ENCODE results near the gene TYMP. TPM values are rescaled to one million over a fixed set of nuclear protein-coding genes. Genes with fewer than 3 reads are reported as not detected.
"Not testable (repeated sequence)": the region's sequence is repeated elsewhere in the genome, so short reads cannot be mapped to it uniquely, and the experiment has no call there.

Gene TYMP
- polyA plus RNA-seq, 2 of the 4 experiments (the other 2 are of a cell fraction): 5.9 to 9.0 TPM

DNA sequence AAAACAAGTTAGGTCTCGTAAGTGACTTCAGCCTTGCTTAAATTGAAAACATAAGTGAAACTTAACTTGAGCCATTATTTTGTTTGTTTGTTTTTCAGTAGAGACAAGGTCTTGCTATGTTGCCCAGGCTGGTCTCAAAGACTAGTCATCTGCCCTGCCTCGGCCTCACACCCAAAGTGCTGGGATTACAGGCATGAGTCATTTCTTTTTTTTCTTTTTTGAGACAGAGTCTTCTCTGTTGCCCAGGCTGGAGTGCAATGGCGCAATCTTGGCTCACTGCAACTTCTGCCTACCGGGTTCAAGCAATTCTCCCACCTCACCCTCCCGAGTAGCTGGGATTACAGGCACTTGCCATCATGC lies 11.8 kb upstream of the TYMP start:
- H3K4me3 ChIP-seq, H3K9me3 ChIP-seq, FAIRE-seq: not testable (repeated sequence)
- H3K4me1 ChIP-seq: peaks cover 69% of the 10 kb centered on the region
- DNase-seq (ENCODE audit: low read depth in 1 of 2, low spot score in 1 of 2) (peak in 1 of 2 experiments; percentile 72), ATAC-seq (peak in 1 of 2 experiments; percentile 43; a peak in 3 of 6 replicates)
- TF ChIP-seq EP300 (IDR thresholded peaks at IDR 0.05) (peak in 1 of 2 experiments; percentile 18; a peak in 1 of 5 replicates), JUNB (IDR thresholded peaks at IDR 0.05) (peak; percentile 43; the same call in 1 of the 2 replicates), FOSL2 (IDR thresholded peaks at IDR 0.05) (peak; percentile 58; the same call in 1 of the 2 replicates), FOSL2 (CRISPR knock-in tag; IDR thresholded peaks at IDR 0.05) (peak; percentile 83), CEBPB (IDR thresholded peaks at IDR 0.05) (peak; percentile 79 to 88)
- CTCF ChIA-PET: interaction anchor here (1.0 to 4.1 kb wide), 2 partner anchors 16 to 21 kb away, joined by 3 to 19 read pairs; partner anchors contain the start of genes SCO2 and SYCE3
- H3K27ac ChIP-seq: peak overlapping the region; percentile 76 to 92; a peak in 5 of 6 replicates
- 14% methylated on average over 5 of the region's 5 CpGs for WGBS (ENCODE audit: missing lambda C conversion rate)
- peak overlapping the region; percentile 50 for H3K4me2 ChIP-seq
- POLR2A ChIA-PET: interaction anchor here (0.9 to 1.1 kb wide), 3 partner anchors 10 to 21 kb away, joined by 3 to 5 read pairs (median 5); partner anchors contain the start of gene SYCE3

DNA sequence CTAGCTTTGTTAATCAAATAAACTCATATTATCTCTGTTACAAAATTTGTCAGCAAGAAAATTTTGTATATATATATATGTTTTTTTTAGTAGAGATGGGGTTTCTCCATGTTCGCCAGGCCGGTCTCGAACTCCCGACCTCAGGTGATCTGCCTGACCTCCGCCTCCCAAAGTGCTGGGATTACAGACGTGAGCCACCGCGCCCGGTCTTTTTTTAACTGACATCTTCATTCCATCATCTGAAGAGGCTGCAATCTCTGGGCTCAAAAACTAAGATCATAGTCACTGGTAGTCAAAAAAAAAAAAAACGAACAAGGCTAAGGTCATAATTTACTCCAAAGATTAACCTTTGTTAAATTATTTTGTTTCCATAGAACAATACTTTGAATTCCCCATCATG lies 10.6 kb upstream of the TYMP start:
- peaks cover 61% of the 10 kb centered on the region for H3K4me1 ChIP-seq
- ChIA-PET POLR2A (interaction anchor here (0.5 to 1.8 kb wide), 3 partner anchors 8 to 29 kb away, joined by 4 to 13 read pairs (median 5); no protein-coding TSS in a partner anchor), CTCF (interaction anchor here (0.6 to 4.1 kb wide), 5 partner anchors 15 to 107 kb away, joined by 3 to 19 read pairs (median 5); partner anchors contain the start of genes SCO2 and SYCE3)
- DNase-seq (ENCODE audit: low read depth in 1 of 2, low spot score in 1 of 2): no peak
- peak overlapping the region; percentile 75 for H3K4me2 ChIP-seq
- no peaks in the 10 kb centered on the region for H3K9me3 ChIP-seq
- peak overlapping the region; percentile 76 to 92 for H3K27ac ChIP-seq
- TF ChIP-seq ZC3H11A (IDR thresholded peaks at IDR 0.05) (no peak), JUN (IDR thresholded peaks at IDR 0.05) (no peak), ZSCAN20 (CRISPR knock-in tag; IDR thresholded peaks at IDR 0.05) (no peak), JUNB (IDR thresholded peaks at IDR 0.05) (no peak), SREBF2 (IDR thresholded peaks at IDR 0.05) (no peak), MYC (IDR thresholded peaks at IDR 0.05; ENCODE audit: borderline replicate concordance, low read length) (no peak), FOSB (CRISPR knock-in tag; IDR thresholded peaks at IDR 0.05) (no peak), SMC3 (IDR thresholded peaks at IDR 0.05) (no peak), RCOR1 (IDR thresholded peaks at IDR 0.05; ENCODE audit: low read depth, low read length) (no peak), TP53 (CRISPR knock-in tag; IDR thresholded peaks at IDR 0.05) (no peak), MAZ (IDR thresholded peaks at IDR 0.05; ENCODE audit: borderline replicate concordance, low read depth, low read length) (no peak)
- TF ChIP-seq, protein P1, sequence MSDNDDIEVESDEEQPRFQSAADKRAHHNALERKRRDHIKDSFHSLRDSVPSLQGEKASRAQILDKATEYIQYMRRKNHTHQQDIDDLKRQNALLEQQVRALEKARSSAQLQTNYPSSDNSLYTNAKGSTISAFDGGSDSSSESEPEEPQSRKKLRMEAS (IDR thresholded peaks at IDR 0.05): no peak
- TF ChIP-seq, protein P2, sequence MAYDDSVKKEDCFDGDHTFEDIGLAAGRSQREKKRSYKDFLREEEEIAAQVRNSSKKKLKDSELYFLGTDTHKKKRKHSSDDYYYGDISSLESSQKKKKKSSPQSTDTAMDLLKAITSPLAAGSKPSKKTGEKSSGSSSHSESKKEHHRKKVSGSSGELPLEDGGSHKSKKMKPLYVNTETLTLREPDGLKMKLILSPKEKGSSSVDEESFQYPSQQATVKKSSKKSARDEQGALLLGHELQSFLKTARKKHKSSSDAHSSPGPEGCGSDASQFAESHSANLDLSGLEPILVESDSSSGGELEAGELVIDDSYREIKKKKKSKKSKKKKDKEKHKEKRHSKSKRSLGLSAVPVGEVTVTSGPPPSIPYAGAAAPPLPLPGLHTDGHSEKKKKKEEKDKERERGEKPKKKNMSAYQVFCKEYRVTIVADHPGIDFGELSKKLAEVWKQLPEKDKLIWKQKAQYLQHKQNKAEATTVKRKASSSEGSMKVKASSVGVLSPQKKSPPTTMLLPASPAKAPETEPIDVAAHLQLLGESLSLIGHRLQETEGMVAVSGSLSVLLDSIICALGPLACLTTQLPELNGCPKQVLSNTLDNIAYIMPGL (CRISPR knock-in tag; IDR thresholded peaks at IDR 0.05; ENCODE audit: borderline replicate concordance): no peak
- TF ChIP-seq, protein P3, sequence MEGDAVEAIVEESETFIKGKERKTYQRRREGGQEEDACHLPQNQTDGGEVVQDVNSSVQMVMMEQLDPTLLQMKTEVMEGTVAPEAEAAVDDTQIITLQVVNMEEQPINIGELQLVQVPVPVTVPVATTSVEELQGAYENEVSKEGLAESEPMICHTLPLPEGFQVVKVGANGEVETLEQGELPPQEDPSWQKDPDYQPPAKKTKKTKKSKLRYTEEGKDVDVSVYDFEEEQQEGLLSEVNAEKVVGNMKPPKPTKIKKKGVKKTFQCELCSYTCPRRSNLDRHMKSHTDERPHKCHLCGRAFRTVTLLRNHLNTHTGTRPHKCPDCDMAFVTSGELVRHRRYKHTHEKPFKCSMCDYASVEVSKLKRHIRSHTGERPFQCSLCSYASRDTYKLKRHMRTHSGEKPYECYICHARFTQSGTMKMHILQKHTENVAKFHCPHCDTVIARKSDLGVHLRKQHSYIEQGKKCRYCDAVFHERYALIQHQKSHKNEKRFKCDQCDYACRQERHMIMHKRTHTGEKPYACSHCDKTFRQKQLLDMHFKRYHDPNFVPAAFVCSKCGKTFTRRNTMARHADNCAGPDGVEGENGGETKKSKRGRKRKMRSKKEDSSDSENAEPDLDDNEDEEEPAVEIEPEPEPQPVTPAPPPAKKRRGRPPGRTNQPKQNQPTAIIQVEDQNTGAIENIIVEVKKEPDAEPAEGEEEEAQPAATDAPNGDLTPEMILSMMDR (IDR thresholded peaks at IDR 0.05): no peak
- TF ChIP-seq, protein P4, sequence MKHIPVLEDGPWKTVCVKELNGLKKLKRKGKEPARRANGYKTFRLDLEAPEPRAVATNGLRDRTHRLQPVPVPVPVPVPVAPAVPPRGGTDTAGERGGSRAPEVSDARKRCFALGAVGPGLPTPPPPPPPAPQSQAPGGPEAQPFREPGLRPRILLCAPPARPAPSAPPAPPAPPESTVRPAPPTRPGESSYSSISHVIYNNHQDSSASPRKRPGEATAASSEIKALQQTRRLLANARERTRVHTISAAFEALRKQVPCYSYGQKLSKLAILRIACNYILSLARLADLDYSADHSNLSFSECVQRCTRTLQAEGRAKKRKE (CRISPR knock-in tag; IDR thresholded peaks at IDR 0.05; ENCODE audit: low read depth): no peak
- FAIRE-seq: no peak
- 79% methylated on average over 10 of the region's 10 CpGs for WGBS (ENCODE audit: missing lambda C conversion rate)
- ATAC-seq: no peak
- no peak overlapping the region for H3K4me3 ChIP-seq

All from A549 (cell line).